Endometrial microvascular endothelial cells (primary cell): ENCODE data around the gene LEFTY1. TPM values are rescaled to one million over a fixed set of nuclear protein-coding genes. Genes with fewer than 3 reads are reported as not detected.
"Not testable (repeated sequence)": the region's sequence is repeated elsewhere in the genome, so short reads cannot be mapped to it uniquely, and the experiment has no call there.

Source experiments
- in situ Hi-C: cut with HindIII; loops from 2 replicates; pipeline ENCODE4 v1.10.0; 2017; ENCODE audit warnings: low sequenced_read_pairs, low pct_unique_long_range_greater_than_20kb; ENCODE audit errors: inconsistent ontology term
- total RNA-seq: library from RNA; depleted of rRNA; stranded (reverse); fragments of >200 nt; gene quantifications from one replicate; pipeline ENCODE4 v1.2.3, GENCODE V29; 2015; ENCODE audit errors: inconsistent ontology term

Gene LEFTY1
- total RNA-seq, 1 donor from 2014 or later, result not detected

DNA sequence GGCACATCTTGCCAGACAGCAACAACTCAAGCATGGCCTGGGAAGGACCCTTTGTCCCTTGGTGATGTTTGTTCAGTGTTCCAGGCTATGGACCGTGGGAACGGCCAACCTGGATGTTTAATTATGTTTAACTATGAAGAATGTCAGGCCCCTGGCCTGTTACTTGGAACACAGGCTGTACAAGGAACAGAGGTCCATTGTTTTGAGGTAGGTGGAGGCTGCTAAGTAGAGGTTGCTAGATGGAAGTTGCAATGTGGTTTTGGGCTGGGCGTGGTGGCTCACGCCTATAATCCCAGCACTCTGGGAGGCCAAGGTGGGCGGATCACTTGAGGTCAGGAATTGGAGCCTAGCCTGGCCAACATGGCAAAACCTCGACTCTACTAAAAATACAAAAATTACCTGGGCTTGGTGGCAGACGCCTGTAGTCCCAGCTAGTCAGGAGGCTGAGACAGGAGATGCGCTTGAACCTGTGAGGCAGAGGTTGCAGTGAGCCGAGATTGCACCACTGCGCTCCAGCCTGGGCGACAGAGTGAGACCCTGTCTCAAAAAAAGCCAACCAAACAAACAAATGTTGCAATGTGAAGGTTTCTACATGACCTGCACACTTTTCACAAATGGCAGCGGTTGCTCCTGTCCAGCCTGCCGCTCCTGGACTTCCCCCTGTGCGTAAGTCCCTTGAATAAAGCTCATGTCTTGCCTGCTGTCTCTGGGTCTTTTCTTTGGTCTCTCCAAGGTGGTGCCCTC is 2.5 kb upstream of the LEFTY1 start:
- in situ Hi-C loops, result no loop called here

- in situ Hi-C loops, result no loop called here
Measured at GRCh38 chr1:225890346-225891228, 1.6 kb upstream of the LEFTY1 start.

GRCh38 chr1:225889743-225890142 is 797 bp upstream of the LEFTY1 start:
- in situ Hi-C loops, result no loop called here

DNA sequence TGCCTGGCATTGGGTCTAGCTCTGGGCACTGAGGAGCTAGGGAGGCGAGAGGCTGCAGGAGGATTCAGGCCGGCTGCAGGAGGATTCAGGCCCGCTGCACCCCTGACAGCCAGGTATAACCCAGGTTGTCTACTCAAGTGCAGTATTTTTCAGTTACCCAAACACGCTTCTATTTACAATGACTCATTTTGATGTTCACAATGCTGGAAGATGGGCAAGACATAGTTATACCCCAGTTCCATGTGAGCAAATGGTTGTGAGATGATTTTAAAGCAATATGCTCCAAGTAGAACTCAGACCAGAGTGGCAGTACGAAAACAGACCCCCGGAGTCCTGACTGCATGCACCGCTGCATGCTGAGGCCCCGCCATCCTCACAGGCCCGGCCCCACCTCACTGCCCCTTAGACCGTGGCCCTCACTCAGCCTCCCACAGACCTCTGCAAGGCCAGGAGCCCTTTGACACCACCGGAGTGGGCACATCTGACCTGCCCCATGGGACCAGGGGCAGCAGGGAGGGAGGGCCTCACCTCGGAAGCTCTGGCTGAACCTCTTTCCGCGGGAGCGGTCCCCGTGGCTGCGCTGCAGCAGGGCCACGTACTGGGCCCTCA is 553 bp downstream of the LEFTY1 start:
- in situ Hi-C loops, result no loop called here

- in situ Hi-C loops, result not testable (repeated sequence)
Measured at GRCh38 chr1:225887554-225888288, 1.2 kb downstream of the LEFTY1 start.

DNA sequence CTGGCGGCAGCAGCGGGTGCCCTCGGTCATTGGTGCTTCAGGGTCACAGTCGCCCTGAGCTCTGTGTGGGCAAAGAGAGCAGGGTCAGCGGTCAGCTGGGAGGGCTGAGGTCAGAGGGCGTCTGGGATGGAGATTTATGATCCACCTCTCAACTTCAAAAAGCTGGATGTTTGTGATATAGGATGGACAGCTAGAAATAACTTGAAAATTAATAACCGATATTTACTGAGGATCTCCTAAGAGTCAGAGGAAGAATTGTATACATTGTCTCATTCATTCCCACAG is 2.0 kb downstream of the LEFTY1 start:
- in situ Hi-C loops, result no loop called here

DNA sequence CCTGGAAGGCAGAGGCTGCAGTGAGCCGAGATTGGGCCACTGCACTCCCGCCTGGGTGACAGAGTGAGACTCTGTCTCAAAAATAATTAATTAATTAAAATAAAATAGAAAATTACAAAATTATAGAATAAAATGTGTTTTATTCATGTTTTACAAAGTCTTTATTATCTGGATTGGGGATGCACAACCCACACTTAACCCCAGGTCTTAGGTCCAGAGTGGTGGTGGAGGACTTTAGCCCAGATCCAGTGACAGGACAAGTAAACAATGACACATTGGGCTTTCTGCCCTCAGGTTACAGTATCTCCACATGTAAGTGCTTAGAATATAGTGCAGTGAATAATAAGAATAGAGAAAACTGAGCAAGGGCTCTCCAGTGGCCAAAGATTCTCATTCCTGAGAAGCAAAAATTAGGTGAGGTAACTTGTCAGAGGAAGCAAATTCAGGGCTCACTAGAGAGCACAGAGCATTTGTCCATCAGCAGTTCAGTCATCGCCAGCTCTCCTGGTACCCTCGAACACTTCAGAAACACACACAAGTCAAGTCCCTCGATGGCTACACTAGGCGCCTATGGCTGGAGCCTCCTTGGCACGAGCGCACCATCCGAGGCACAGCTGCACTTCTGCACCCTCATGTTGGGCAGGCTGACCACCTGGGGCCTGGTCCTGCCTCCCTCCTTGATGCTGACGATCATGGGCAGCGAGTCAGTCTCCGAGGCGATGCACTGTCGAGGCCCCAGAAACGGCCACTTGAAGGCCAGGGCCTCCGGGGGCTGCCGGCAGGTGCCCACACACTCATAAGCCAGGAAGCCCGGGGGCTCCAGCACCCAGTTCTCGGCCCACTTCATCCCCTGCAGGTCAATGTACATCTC is 2.6 kb downstream of the LEFTY1 start:
- in situ Hi-C loops, result no loop called here

GRCh38 chr1:225885336-225885735 is 3.6 kb downstream of the LEFTY1 start:
- in situ Hi-C loops, result no loop called here

GRCh38 chr1:225883616-225884265 is 5.2 kb downstream of the LEFTY1 start:
- in situ Hi-C loops, result no loop called here

DNA sequence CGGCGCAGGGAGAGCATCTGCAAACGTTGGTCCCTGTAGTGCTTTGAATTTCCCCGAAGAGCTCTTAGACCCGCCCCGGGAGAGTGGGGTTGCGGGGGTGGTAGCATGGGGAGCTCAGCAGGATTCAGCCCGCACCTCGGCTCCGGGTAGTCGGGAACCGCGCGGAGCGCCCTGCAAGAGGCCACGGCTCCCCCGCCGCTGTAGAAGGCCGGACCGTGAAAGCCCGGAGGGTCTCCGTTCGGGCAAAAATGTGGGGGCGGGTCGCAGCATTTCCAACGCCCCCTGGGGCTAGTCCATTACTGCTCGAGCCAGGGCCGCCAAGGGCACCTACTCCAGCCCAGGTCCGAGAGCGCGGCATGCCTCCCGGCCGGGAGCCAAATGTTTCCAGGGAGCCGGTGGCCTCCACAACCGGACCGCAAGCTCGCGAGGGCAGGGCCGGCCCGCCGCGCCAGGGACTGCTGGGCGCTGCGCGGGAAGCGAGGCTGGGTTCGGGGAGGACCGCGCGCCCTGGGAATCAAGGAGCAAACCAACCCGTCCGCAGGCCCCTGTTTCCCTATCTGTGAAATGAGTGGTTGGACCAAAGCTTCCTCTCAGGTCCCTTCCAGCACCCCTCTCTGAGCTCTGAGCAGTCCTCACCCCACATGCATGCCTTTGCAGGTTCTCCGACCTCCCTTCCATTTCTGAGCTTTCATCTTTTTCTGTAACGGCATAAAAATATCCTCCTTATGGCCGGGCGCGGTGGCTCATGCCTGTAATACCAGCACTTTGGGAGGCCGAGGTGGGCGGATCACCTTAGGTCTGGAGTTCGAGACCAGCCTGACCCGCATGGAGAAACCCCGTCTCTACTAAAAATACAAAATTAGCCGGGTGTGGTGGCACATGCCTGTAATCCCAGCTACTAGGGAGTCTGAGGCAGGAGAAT is 6.0 kb downstream of the LEFTY1 start:
- in situ Hi-C loops, result no loop called here

- in situ Hi-C loops, result no loop called here
Measured at GRCh38 chr1:225881959-225882693, 6.8 kb downstream of the LEFTY1 start, which contains the start of gene TMEM63A. Gene TMEM63A (minus strand): TSS chr1:225882380. CDS start chr1:225877580, 4,800 bp downstream.

GRCh38 chr1:225881081-225881958 is 7.6 kb downstream of the LEFTY1 start:
- in situ Hi-C loops, result no loop called here

DNA sequence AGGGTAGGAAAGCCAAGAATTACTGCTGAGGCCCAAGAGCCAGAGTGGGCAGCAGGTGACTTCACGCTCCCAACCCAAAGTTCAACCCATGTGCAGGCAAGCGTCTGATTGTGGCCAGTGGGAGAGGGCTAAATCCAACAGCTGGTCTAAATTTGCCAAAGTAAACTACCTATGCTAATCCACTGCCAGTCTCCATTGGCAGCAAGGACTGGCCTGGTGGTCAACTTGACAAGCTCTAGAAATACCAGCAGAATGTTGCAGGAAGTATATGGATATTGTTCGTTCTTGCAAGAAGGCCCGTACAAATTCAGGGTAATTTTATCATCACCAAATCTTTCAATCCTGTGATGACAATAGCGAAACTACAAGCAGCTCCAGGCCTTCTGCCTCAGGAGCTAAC is 8.3 kb downstream of the LEFTY1 start:
- in situ Hi-C loops, result no loop called here

DNA sequence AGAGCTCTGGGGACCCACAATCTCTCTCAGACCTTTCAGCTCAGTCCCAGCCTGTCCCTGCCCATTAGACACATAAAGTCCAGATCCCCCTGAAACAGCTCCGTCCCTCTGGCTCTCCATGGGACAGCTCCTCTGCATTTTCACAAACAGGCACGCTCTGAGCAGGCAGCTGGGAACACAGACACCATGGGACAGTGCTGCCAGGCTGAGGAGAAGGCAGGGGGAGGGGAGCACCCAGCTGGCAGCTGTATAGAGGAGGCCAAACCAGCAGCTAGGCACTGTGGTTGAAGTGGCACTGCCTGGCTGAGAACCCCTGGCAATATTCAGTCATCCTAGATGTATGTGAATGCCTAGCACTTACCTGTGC is 8.7 kb downstream of the LEFTY1 start:
- in situ Hi-C loops, result no loop called here

GRCh38 chr1:225879521-225880221 is 9.3 kb downstream of the LEFTY1 start:
- in situ Hi-C loops, result no loop called here
